Measurements from ENCODE around the gene MNX1.

The MNX1 gene

DNA sequence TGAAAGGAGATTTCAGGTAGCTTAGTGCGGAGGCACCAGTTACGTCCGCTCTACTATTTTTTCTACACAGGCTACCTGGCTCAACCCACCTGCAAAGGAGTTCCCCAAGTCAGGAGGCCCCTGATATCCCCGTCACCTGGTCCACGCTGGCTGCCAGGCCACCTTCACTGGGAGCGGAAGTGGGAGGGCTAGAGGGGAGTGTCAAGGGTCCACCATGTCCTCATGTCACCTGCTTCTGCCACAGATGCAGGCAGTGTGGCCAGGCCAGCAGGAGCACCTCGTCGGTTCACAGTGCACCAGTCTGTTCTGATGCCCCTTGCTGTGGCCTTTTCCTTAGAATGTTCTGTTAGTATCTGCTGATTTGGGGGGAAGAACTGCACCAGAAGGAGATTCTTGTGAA, 44.1 kb downstream of the MNX1 start:
- DNase-seq = no peak

DNA sequence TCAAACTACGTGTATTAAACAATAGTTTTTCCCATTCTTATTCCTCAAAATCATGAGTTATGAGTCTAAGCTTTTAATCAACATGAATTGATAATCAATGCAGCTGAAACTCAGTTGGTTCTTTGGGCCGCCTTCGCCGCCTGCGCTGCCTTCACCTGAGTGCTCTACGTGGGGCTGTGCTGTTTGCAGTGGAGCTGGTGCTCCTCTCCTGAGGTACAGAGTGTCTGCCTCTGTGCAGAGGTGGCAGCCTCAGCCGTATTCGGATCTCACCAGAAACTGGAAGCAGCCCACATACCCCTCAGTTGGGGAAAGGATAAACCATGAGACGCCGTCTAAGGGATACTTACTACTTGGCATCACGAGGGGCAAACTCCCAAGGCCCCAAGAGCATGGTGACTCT, 45.5 kb downstream of the MNX1 start:
- no peak for DNase-seq

DNA sequence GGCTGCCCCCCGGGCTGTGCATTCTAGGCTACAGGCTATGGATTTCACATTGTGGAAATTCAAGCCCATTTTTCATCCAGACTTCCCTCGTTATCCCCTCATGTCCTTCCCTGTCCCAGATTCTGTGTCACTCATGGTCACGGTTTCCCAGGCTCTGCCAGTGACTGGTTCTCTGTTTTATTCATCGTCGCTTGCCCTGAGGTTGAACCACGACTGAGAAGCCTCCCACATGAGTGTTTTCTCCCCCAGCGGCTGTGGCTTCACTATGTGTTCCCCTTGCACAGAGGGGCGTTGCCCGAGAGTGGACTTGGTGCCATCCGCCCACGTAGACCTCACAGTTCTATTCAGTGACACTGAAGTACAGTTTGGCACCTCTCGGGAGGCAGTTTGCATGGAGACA, 47.0 kb downstream of the MNX1 start:
- DNase-seq = no peak

DNA sequence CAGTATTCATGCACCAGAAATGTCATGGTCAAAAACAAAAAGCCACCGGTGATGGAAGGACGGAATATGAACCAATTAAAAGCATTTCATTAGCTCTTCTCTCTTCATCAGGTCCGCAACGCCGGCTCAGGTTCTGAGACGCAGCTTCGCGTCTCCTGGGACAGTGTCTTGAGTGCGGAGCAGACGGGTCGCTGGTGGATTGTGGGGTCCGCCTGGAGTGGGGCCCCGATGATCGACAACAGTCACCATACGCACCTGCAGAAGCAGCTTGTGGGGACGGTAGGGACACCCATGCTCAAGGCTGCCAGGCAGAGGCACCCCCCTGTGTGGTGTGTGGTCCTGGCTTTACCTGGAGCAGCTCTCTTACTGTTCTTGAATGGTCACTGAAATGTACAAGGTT, 47.6 kb downstream of the MNX1 start:
- no peak for DNase-seq

DNA sequence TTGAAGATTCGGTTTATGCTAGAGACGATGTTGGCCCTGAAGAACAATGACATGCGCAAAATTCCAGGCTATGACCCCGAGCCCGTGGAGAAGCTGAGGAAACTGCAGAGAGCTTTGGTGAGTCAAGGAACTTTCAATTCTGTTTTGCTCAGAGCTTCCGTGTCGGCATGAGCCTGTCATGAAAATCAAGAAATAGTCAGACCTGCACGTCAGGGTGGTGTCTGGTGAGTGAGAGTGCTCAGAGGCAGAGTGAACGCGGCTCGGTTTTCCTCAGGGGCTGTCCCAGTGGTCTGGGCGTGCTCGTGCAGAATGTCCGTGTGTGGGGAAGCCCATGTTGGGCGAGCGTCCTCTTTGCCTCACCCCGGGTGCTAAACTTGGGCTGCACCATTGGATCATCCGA, 48.3 kb downstream of the MNX1 start:
- no peak for DNase-seq

DNA sequence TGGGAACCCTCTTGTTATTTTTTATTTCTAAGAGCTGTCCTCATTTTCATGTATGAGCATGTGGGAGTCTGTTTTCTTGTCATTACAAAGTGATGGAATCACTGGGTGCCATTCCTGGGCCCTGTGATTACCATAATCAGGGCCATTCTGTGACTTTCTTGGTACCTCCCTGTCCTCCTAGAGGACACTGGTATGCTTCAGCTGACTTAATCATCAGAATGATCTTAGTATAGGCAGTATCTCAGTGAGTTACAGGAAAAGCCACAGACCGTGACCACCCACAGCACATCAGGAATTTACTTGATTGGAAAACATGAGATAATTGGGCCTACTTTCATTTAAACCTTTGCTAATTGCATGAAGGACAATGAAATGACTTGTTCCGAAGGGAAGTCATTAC, 53.7 kb downstream of the MNX1 start:
- DNase-seq = no peak

DNA sequence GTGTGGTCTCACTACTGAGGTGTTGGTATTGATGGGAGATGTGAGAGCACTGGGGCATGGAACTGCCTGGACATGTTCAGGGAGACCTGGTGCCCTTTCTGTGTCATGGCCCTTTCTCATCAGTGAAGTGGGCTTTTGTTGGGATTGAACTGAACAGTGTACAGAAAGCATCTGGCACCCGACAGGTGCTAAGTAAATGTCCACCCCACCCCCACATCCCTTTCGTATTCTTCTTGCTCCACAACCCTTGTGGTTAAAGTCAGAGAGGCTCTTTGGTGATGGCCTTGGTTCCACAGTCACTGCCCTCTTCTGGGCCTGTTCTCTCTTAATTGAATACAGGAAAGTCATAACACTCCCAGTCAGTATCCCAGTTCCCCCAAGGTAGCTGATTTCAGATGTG, 55.5 kb downstream of the MNX1 start:
- no peak for DNase-seq
